GM23248 (cell line): ENCODE data around the gene ABCB1. TPM values are rescaled to one million over a fixed set of nuclear protein-coding genes. Genes with fewer than 3 reads are reported as not detected.
A peak's percentile ranks its signal among the peaks of the same experiment; 100 is the strongest.

Experiments
- DNase-seq: peaks from one replicate; pipeline ENCODE4 v3.0.0-alpha.2; 2015
- H2AFZ ChIP-seq: fragments of 200-600 bp; sonication (generic); 2 replicates; pipeline ENCODE4 v1.6.1; 2016; ENCODE audit warnings: antibody characterized with exemption
- H3F3A ChIP-seq: fragments of 200-600 bp; sonication (generic); 2 replicates; pipeline ENCODE4 v1.6.1; 2016; ENCODE audit warnings: mild to moderate bottlenecking, antibody characterized with exemption, mixed run types; ENCODE audit not compliant: insufficient read depth
- H3K27ac ChIP-seq: fragments of 200-600 bp; sonication (generic); 2 replicates; pipeline ENCODE4 v1.5.1; 2016; ENCODE audit warnings: mild to moderate bottlenecking
- H3K27me3 ChIP-seq: fragments of 200-600 bp; sonication (generic); replicated peaks from 2 replicates; pipeline ENCODE4 v1.6.1; 2016; ENCODE audit warnings: mild to moderate bottlenecking; ENCODE audit not compliant: insufficient read depth
- H3K36me3 ChIP-seq: fragments of 200-600 bp; sonication (generic); 2 replicates; pipeline ENCODE4 v1.6.1; 2016; ENCODE audit warnings: low read depth, mild to moderate bottlenecking
- H3K4me1 ChIP-seq: fragments of 200-600 bp; sonication (generic); 2 replicates; pipeline ENCODE4 v1.6.1; 2016; ENCODE audit warnings: mild to moderate bottlenecking; ENCODE audit not compliant: insufficient read depth
- H3K4me2 ChIP-seq: fragments of 200-600 bp; sonication (generic); one replicate; pipeline ENCODE4 v1.6.1; 2016; ENCODE audit warnings: mild to moderate bottlenecking; ENCODE audit not compliant: unreplicated experiment
- H3K4me3 ChIP-seq: fragments of 200-600 bp; sonication (generic); 2 replicates; pipeline ENCODE4 v1.5.1; 2016; ENCODE audit warnings: mild to moderate bottlenecking
- H3K79me2 ChIP-seq: fragments of 200-600 bp; sonication (generic); 2 replicates; pipeline ENCODE4 v1.6.1; 2016; ENCODE audit warnings: mild to moderate bottlenecking; ENCODE audit not compliant: insufficient read depth
- H3K9ac ChIP-seq: fragments of 200-600 bp; sonication (generic); 2 replicates; pipeline ENCODE4 v1.6.1; 2016; ENCODE audit warnings: mild to moderate bottlenecking
- H3K9me2 ChIP-seq: fragments of 200-600 bp; sonication (generic); 2 replicates; pipeline ENCODE4 v1.6.1; 2016; ENCODE audit warnings: mixed run types, mild to moderate bottlenecking, moderate library complexity; ENCODE audit not compliant: insufficient read depth
- H3K9me3 ChIP-seq: fragments of 200-600 bp; sonication (generic); one replicate; pipeline ENCODE4 v1.6.1; 2017; ENCODE audit warnings: low read depth
- H4K20me1 ChIP-seq: fragments of 200-600 bp; sonication (generic); 2 replicates; pipeline ENCODE4 v1.6.0; 2016; ENCODE audit not compliant: insufficient read depth
- EZH2 ChIP-seq: fragments of 200-600 bp; sonication (generic); IDR thresholded peaks from 2 replicates; pipeline ENCODE4 v1.6.1; 2018; ENCODE audit warnings: antibody characterized with exemption, mild to moderate bottlenecking; ENCODE audit not compliant: insufficient read depth, poor library complexity, severe bottlenecking
- EZH2phosphoT487 ChIP-seq: fragments of 200-600 bp; sonication (generic); IDR thresholded peaks from 2 replicates; pipeline ENCODE4 v1.6.1; 2018; ENCODE audit warnings: antibody characterized with exemption, moderate library complexity, mild to moderate bottlenecking, low read depth; ENCODE audit not compliant: insufficient read depth
- WGBS, 2 experiments: methylation state at CpG; one replicate each; pipeline ENCODE4 v1.1.6; 2015 to 2017; ENCODE audit warnings: low lambda C conversion rate in 2 of 2, low coverage in 1 of 2; ENCODE audit errors: missing lambda C conversion rate in 2 of 2; 5-methylcytosine and 5-hydroxymethylcytosine counted together
- in situ Hi-C: fragments of 300-500 bp; cut with MboI; formaldehyde crosslinking; loops from 2 replicates; pipeline ENCODE4 v1.15.0; 2020
- polyA plus RNA-seq: library from polyadenylated mRNA; unstranded; fragments of >200 nt; fragmentation: Nextera tagmentation; extraction: Ambion mirVana; gene quantifications from 2 replicates; pipeline ENCODE4 v1.2.1, GENCODE V29; 2016
- total RNA-seq: library from RNA; depleted of rRNA; stranded (reverse); fragments of >200 nt; shearing (Covaris generic); gene quantifications from 2 replicates; pipeline ENCODE4 v1.2.3, GENCODE V29; 2014

The ABCB1 gene
- total and polyA plus RNA-seq, 2 experiments from 2014 or later, result 0.11 to 0.33 TPM

GRCh38 chr7:87561102-87561501, 39.6 kb downstream of the ABCB1 start:
- in situ Hi-C loops, result no loop called here
- H3K4me1 ChIP-seq, result no peaks in the 10 kb centered on the region
- 15 to 16% methylated on average over 2 of the region's 2 CpGs for WGBS, 2 experiments

DNA sequence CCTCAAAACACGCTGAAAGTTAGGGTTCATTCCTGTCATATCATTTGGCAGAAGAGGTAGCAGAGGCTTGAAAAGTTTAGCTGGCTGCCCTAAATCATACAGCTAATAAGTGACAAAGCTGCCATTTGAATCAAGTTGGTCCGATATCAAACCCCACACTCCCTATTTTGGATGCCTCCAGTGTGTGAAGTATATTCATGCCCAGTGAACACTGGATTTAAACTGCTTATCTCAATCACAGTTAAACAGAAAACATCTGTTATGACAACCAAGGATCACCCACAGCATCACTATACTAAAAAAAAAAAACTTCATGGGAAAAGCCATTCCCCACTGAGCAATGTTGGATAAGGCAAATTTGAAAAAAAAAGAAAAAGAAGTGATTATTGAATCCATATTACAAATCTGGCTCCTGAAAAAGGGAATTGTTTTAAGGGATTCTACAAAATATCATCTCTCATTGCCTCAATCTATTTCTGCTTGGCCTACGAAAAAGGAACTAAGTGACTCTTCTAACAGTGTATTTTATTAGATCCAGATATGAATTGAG, 48.3 kb downstream of the ABCB1 start:
- TF ChIP-seq EZH2 (no peak), EZH2phosphoT487 (no peak)
- Histone ChIP-seq H3K79me2 (no peaks in the 10 kb centered on the region), H3K27ac (no peak overlapping the region), H3K27me3 (no peaks in the 10 kb centered on the region), H2AFZ (no peak overlapping the region), H3K9me3 (no peaks in the 10 kb centered on the region), H3F3A (no peaks in the 10 kb centered on the region), H4K20me1 (no peaks in the 10 kb centered on the region), H3K9me2 (no peaks in the 10 kb centered on the region), H3K4me3 (no peak overlapping the region), H3K36me3 (no peaks in the 10 kb centered on the region), H3K4me2 (no peak overlapping the region), H3K9ac (no peak overlapping the region), H3K4me1 (no peaks in the 10 kb centered on the region)
- 20 to 30% methylated on average over 3 of the region's 3 CpGs for WGBS, 2 experiments
- in situ Hi-C loops, result no loop called here
- DNase-seq, result no peak

More at GRCh38 chr7:87561102-87561501, 39.6 kb downstream of the ABCB1 start:
- H4K20me1 ChIP-seq, result no peaks in the 10 kb centered on the region
- H3K79me2 ChIP-seq, result no peaks in the 10 kb centered on the region
- no peak overlapping the region for H3K4me2 ChIP-seq
- no peaks in the 10 kb centered on the region for H3K9me2 ChIP-seq
- H3K9me3 ChIP-seq, result no peaks in the 10 kb centered on the region
- H2AFZ ChIP-seq, result no peak overlapping the region
- no peak overlapping the region for H3K9ac ChIP-seq
- no peak for DNase-seq
- no peak for TF ChIP-seq EZH2
- TF ChIP-seq EZH2phosphoT487, result no peak
- H3F3A ChIP-seq, result no peaks in the 10 kb centered on the region
- H3K27me3 ChIP-seq, result no peaks in the 10 kb centered on the region
- no peaks in the 10 kb centered on the region for H3K36me3 ChIP-seq
- H3K27ac ChIP-seq, result no peak overlapping the region
- no peak overlapping the region for H3K4me3 ChIP-seq

GRCh38 chr7:87548123-87548919, 52.4 kb downstream of the ABCB1 start:
- TF ChIP-seq EZH2, result no peak
- no peak for TF ChIP-seq EZH2phosphoT487
- H3K79me2 ChIP-seq, result no peaks in the 10 kb centered on the region

GRCh38 chr7:87545760-87546159, 54.9 kb downstream of the ABCB1 start:
- in situ Hi-C loops, result no loop called here
- H3K4me2 ChIP-seq, result no peak overlapping the region
- no peaks in the 10 kb centered on the region for H3K4me1 ChIP-seq
- no peak overlapping the region for H2AFZ ChIP-seq
- H3K79me2 ChIP-seq, result no peaks in the 10 kb centered on the region
- no peak for TF ChIP-seq EZH2
- no peak for TF ChIP-seq EZH2phosphoT487
- H3K9me3 ChIP-seq, result no peaks in the 10 kb centered on the region
- H3K9ac ChIP-seq, result no peak overlapping the region
- no peaks in the 10 kb centered on the region for H3F3A ChIP-seq
- H3K27ac ChIP-seq, result no peak overlapping the region
- 83 to 85% methylated on average over 6 of the region's 6 CpGs for WGBS, 2 experiments
- no peaks in the 10 kb centered on the region for H3K36me3 ChIP-seq
- no peaks in the 10 kb centered on the region for H3K9me2 ChIP-seq
- H3K27me3 ChIP-seq, result no peaks in the 10 kb centered on the region
- no peak for DNase-seq
- H3K4me3 ChIP-seq, result no peak overlapping the region
- H4K20me1 ChIP-seq, result no peaks in the 10 kb centered on the region

More at GRCh38 chr7:87548123-87548919, 52.4 kb downstream of the ABCB1 start:
- no peaks in the 10 kb centered on the region for H3K9me2 ChIP-seq
- 71 to 77% methylated on average over 7 of the region's 7 CpGs for WGBS, 2 experiments
- no peaks in the 10 kb centered on the region for H3K4me1 ChIP-seq
- no peak overlapping the region for H2AFZ ChIP-seq
- no peak for DNase-seq
- no peak overlapping the region for H3K4me2 ChIP-seq
- no peak overlapping the region for H3K4me3 ChIP-seq
- no peaks in the 10 kb centered on the region for H3K36me3 ChIP-seq
- H3K27me3 ChIP-seq, result no peaks in the 10 kb centered on the region
- H4K20me1 ChIP-seq, result no peaks in the 10 kb centered on the region
- H3K9me3 ChIP-seq, result no peaks in the 10 kb centered on the region
- H3K9ac ChIP-seq, result no peak overlapping the region
- no peaks in the 10 kb centered on the region for H3F3A ChIP-seq
- in situ Hi-C loops, result no loop called here
- no peak overlapping the region for H3K27ac ChIP-seq

GRCh38 chr7:87543623-87544022, 57.1 kb downstream of the ABCB1 start:
- no peak overlapping the region for H3K4me2 ChIP-seq
- DNase-seq, result peak; percentile 10
- no peak overlapping the region for H3K9ac ChIP-seq
- H3K27me3 ChIP-seq, result no peaks in the 10 kb centered on the region
- H4K20me1 ChIP-seq, result no peaks in the 10 kb centered on the region
- no peaks in the 10 kb centered on the region for H3K9me2 ChIP-seq
- H3K9me3 ChIP-seq, result no peaks in the 10 kb centered on the region
- in situ Hi-C loops, result no loop called here
- no peaks in the 10 kb centered on the region for H3K36me3 ChIP-seq
- WGBS, 2 experiments, result 73 to 83% methylated on average over 1 of the region's 1 CpG
- no peak overlapping the region for H3K4me3 ChIP-seq
- H2AFZ ChIP-seq, result no peak overlapping the region
- no peaks in the 10 kb centered on the region for H3K4me1 ChIP-seq
- no peak for TF ChIP-seq EZH2phosphoT487
- TF ChIP-seq EZH2, result no peak
- no peaks in the 10 kb centered on the region for H3K79me2 ChIP-seq
- no peaks in the 10 kb centered on the region for H3F3A ChIP-seq
- H3K27ac ChIP-seq, result no peak overlapping the region
